PC-3 (cell line): ENCODE data around the gene C16orf78. TPM values are rescaled to one million over a fixed set of nuclear protein-coding genes. Genes with fewer than 3 reads are reported as not detected.

ENCODE experiments used
- ATAC-seq: fragments of 200-7000 bp; cut with Tn5 transposase; 2 replicates; pipeline ENCODE4 v1.9.1; 2020; ENCODE audit warnings: mild to moderate bottlenecking, moderate library complexity
- BruUV-seq: library from RNA; stranded (reverse); fragments of 400-500 nt; replicated peaks from 2 replicates; lab custom pipeline; 2021; lab: Mats Ljungman, UMichigan
- CTCF ChIA-PET: fragments of 300-600 bp; sonication (Branson Sonifier 250); formaldehyde crosslinking; loops from one replicate; lab custom pipeline; 2022; ENCODE audit warnings: antibody characterized with exemption; lab: Charles Lee
- POLR2A ChIA-PET: fragments of 300-600 bp; sonication (Branson Sonifier 250); formaldehyde crosslinking; loops from one replicate; lab custom pipeline; 2022; ENCODE audit warnings: antibody characterized with exemption; ENCODE audit not compliant: unreplicated experiment; lab: Charles Lee
- DNase-seq: peaks from one replicate; pipeline ENCODE4 v3.0.0-alpha.2; 2015
- H2AFZ ChIP-seq: fragments of 300-600 bp; sonication (generic); 2 replicates; pipeline ENCODE4 v1.6.0; 2016; ENCODE audit warnings: antibody characterized with exemption, low read length
- H3F3A ChIP-seq: fragments of 300-600 bp; sonication (generic); one replicate; pipeline ENCODE4 v1.6.0; 2017; ENCODE audit warnings: antibody characterized with exemption, low read length, control low read depth, mild to moderate bottlenecking; ENCODE audit not compliant: unreplicated experiment
- H3K27ac ChIP-seq: fragments of 300-600 bp; sonication (generic); 2 replicates; pipeline ENCODE4 v1.5.1; 2016; ENCODE audit warnings: mild to moderate bottlenecking, low read length
- H3K27me3 ChIP-seq: fragments of 300-600 bp; sonication (generic); 2 replicates; pipeline ENCODE4 v1.6.1; 2016; ENCODE audit warnings: low read length, mixed read lengths
- H3K36me3 ChIP-seq: fragments of 300-600 bp; sonication (generic); 2 replicates; pipeline ENCODE4 v1.6.1; 2016; ENCODE audit warnings: low read depth, mixed run types, low read length, mixed read lengths
- H3K4me1 ChIP-seq: fragments of 300-600 bp; sonication (generic); 2 replicates; pipeline ENCODE4 v1.5.1; 2016; ENCODE audit warnings: low read length; ENCODE audit not compliant: insufficient read depth
- H3K4me2 ChIP-seq: fragments of 300-600 bp; sonication (generic); 2 replicates; pipeline ENCODE4 v1.6.0; 2016; ENCODE audit warnings: low read length
- H3K4me3 ChIP-seq: fragments of 300-600 bp; sonication (generic); 2 replicates; pipeline ENCODE4 v1.5.1; 2016; ENCODE audit warnings: mild to moderate bottlenecking, low read length, mixed read lengths
- H3K79me2 ChIP-seq: fragments of 300-600 bp; sonication (generic); 2 replicates; pipeline ENCODE4 v1.6.1; 2017; ENCODE audit warnings: low read length, mixed read lengths
- H3K9ac ChIP-seq: fragments of 300-600 bp; sonication (generic); 2 replicates; pipeline ENCODE4 v1.6.0; 2016; ENCODE audit warnings: mild to moderate bottlenecking, low read length
- H3K9me2 ChIP-seq: fragments of 300-600 bp; sonication (generic); replicated peaks from 2 replicates; pipeline ENCODE4 v1.6.1; 2016; ENCODE audit warnings: mixed run types, low read length, mixed read lengths
- H3K9me3 ChIP-seq: fragments of 300-600 bp; sonication (generic); 2 replicates; pipeline ENCODE4 v1.6.1; 2016; ENCODE audit warnings: low read length, mixed read lengths
- H4K20me1 ChIP-seq: fragments of 300-600 bp; sonication (generic); 2 replicates; pipeline ENCODE4 v1.6.1; 2016; ENCODE audit warnings: low read length, mixed read lengths
- CTCF ChIP-seq: fragments of 300-600 bp; sonication (generic); conservative IDR thresholded peaks from 2 replicates; pipeline ENCODE4 v1.5.1; 2017; ENCODE audit warnings: antibody characterized with exemption, low read depth, mild to moderate bottlenecking, low read length
- EZH2 ChIP-seq: fragments of 300-600 bp; sonication (generic); IDR thresholded peaks from one replicate; pipeline ENCODE4 v1.6.1; 2017; ENCODE audit warnings: antibody characterized with exemption, mild to moderate bottlenecking, low read length; ENCODE audit not compliant: unreplicated experiment
- EZH2phosphoT487 ChIP-seq: fragments of 300-600 bp; sonication (generic); IDR thresholded peaks from 2 replicates; pipeline ENCODE4 v1.6.1; 2018; ENCODE audit warnings: mild to moderate bottlenecking, antibody characterized with exemption, low read length, borderline replicate concordance
- intact Hi-C: fragments of 100-400 bp; cut with micrococcal nuclease; formaldehyde crosslinking; loops from 2 replicates; pipeline ENCODE4 v1.9.0; 2023
- total RNA-seq: library from RNA; depleted of rRNA; stranded (reverse); fragments of >200 nt; gene quantifications from 2 replicates; pipeline ENCODE4 v1.2.3, GENCODE V29; 2014

The C16orf78 gene
- total RNA-seq, 1 experiment from 2014 or later: not detected

- no peak overlapping the region for H2AFZ ChIP-seq
- no peaks in the 10 kb centered on the region for H3K9me3 ChIP-seq
- no peak overlapping the region for H3K9ac ChIP-seq
- POLR2A ChIA-PET: no interaction called here
- no peaks in the 10 kb centered on the region for H3K79me2 ChIP-seq
- H3K4me1 ChIP-seq: no peaks in the 10 kb centered on the region
- H3K4me3 ChIP-seq: no peak overlapping the region
- H3F3A ChIP-seq: no peaks in the 10 kb centered on the region
- intact Hi-C loops: no loop called here
- CTCF ChIA-PET: no interaction called here
- H4K20me1 ChIP-seq: no peaks in the 10 kb centered on the region
- H3K9me2 ChIP-seq: no peaks in the 10 kb centered on the region
- TF ChIP-seq CTCF (no peak), EZH2 (no peak), EZH2phosphoT487 (no peak)
- ATAC-seq: no peak
- no peak overlapping the region for H3K27ac ChIP-seq
- BruUV-seq: no TSS peak
- no peak overlapping the region for H3K4me2 ChIP-seq
- H3K36me3 ChIP-seq: no peaks in the 10 kb centered on the region; the same call in 1 of the 2 replicates
- H3K27me3 ChIP-seq: peaks cover 48% of the 10 kb centered on the region
- no peak for DNase-seq
These were observed 66.1 kb downstream of the C16orf78 start for GRCh38 chr16:49439676-49440075.

DNA sequence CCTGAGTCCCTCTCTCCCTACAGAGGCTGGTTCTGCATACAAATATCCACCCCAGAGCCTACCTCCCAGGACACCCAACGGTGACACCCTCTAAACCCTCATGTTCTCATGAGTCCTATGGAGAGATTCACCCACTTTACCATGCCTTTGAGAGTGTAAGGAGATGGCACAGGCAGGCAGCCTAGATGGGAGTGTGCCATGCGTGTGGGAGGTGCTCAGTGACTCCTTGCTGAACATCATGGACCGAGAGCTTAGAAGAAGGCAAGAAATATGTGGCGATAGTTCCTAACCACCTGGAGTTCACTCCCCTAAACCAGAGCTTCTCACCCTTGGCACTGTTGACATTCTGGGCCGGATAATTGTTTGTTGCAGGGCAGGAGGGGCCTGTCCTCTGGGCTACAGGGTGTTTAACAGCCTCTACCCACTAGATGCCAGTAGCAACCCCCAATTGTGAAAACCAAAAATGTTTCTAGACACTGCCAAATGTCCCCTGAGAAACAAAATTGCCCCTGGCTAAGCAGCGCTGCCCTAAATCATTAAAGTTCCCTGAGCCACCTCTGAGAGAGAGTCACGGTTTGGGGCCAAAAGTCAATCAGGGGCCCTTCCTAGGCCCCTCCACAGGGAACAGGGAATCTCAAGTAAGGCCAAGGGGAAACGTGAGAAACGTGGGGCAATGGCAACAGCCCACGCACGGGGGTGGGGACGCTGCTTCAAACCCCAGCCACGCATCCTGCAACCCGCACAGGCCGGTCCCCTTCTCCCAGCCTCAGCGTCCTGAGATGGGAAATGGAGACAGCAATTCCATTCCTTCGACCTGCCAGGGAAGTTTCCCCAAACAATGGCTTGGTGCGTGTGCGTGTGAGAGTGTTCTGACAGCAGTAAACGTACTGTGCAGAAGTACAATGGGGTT lies 66.8 kb downstream of the C16orf78 start:
- H2AFZ ChIP-seq: no peak overlapping the region
- intact Hi-C loops: no loop called here
- peaks cover 46% of the 10 kb centered on the region for H3K27me3 ChIP-seq
- no peak for DNase-seq
- H3K79me2 ChIP-seq: no peaks in the 10 kb centered on the region
- H3K4me1 ChIP-seq: no peaks in the 10 kb centered on the region
- H3K4me3 ChIP-seq: no peak overlapping the region
- POLR2A ChIA-PET: no interaction called here
- no peaks in the 10 kb centered on the region for H4K20me1 ChIP-seq
- BruUV-seq: no TSS peak
- no peak for ATAC-seq
- H3K36me3 ChIP-seq: no peaks in the 10 kb centered on the region; the same call in 1 of the 2 replicates
- H3K9ac ChIP-seq: no peak overlapping the region
- CTCF ChIA-PET: no interaction called here
- no peaks in the 10 kb centered on the region for H3K9me2 ChIP-seq
- no peaks in the 10 kb centered on the region for H3K9me3 ChIP-seq
- H3K27ac ChIP-seq: no peak overlapping the region
- no peaks in the 10 kb centered on the region for H3F3A ChIP-seq
- no peak overlapping the region for H3K4me2 ChIP-seq
- TF ChIP-seq EZH2: no peak
- no peak for TF ChIP-seq CTCF
- TF ChIP-seq EZH2phosphoT487: no peak

DNA sequence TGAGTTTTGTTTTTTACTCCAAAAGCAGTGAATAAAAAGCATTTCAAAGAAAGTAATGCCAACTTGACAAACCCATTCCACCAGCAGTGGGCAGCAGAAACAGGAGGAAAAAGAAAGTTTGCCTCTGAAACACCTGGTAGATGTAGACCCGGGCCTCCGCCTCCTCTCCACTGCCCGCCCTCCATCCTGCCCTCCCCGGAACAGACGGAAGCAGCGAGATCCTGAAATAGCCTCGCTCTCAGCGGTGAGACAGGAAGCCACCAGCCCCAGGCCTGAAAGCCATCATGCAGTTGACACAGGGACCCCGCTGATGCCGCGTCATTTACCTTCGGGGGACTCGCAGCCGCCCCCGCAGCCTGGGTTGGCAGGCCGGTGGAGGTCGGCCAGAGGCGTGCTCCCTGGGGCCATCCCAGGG lies 67.8 kb downstream of the C16orf78 start:
- CTCF ChIA-PET: no interaction called here
- POLR2A ChIA-PET: no interaction called here
- no peak for TF ChIP-seq EZH2phosphoT487
- TF ChIP-seq CTCF: no peak
- TF ChIP-seq EZH2: no peak
- no peak overlapping the region for H2AFZ ChIP-seq
- ATAC-seq (no peak), DNase-seq (no peak)
- no peaks in the 10 kb centered on the region for H3F3A ChIP-seq
- intact Hi-C loops: no loop called here
- no peaks in the 10 kb centered on the region for H3K4me1 ChIP-seq
- no TSS peak for BruUV-seq
- H3K79me2 ChIP-seq: no peaks in the 10 kb centered on the region
- H3K27ac ChIP-seq: no peak overlapping the region
- no peak overlapping the region for H3K9ac ChIP-seq
- no peak overlapping the region for H3K4me2 ChIP-seq
- no peak overlapping the region for H3K4me3 ChIP-seq
- H3K9me3 ChIP-seq: no peaks in the 10 kb centered on the region
- no peaks in the 10 kb centered on the region; the same call in 1 of the 2 replicates for H3K36me3 ChIP-seq
- peaks cover 37% of the 10 kb centered on the region for H3K27me3 ChIP-seq
- H4K20me1 ChIP-seq: no peaks in the 10 kb centered on the region
- no peaks in the 10 kb centered on the region for H3K9me2 ChIP-seq
